ENCODE results near the gene LONRF2. TPM values are rescaled to one million over a fixed set of nuclear protein-coding genes. Genes with fewer than 3 reads are reported as not detected.
"Not testable (repeated sequence)": the region's sequence is repeated elsewhere in the genome, so short reads cannot be mapped to it uniquely, and the experiment has no call there.

The LONRF2 gene
- total RNA-seq, 1 donor from 2014 or later, result 1.3 TPM

DNA sequence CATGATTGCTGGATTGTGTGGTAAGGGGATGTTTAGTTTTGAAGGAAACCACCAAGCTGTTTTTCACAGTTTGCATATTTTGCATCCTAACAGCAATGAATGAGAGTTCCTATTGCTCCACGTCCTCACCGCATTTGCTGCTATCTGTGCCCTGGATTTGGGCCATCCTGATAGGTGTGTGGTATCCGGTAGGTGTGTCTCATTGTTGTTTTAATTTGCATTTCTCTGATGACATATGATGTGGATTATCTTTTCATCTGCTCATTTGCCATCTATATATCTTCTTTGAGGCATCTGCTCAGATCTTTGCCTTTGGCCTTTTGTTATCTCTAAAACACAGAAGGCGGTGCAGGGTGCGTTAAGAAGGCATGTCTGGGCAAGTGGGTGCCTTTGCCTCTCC, 73.3 kb downstream of the LONRF2 start:
- TF ChIP-seq, protein P1, sequence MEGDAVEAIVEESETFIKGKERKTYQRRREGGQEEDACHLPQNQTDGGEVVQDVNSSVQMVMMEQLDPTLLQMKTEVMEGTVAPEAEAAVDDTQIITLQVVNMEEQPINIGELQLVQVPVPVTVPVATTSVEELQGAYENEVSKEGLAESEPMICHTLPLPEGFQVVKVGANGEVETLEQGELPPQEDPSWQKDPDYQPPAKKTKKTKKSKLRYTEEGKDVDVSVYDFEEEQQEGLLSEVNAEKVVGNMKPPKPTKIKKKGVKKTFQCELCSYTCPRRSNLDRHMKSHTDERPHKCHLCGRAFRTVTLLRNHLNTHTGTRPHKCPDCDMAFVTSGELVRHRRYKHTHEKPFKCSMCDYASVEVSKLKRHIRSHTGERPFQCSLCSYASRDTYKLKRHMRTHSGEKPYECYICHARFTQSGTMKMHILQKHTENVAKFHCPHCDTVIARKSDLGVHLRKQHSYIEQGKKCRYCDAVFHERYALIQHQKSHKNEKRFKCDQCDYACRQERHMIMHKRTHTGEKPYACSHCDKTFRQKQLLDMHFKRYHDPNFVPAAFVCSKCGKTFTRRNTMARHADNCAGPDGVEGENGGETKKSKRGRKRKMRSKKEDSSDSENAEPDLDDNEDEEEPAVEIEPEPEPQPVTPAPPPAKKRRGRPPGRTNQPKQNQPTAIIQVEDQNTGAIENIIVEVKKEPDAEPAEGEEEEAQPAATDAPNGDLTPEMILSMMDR (conservative IDR thresholded peaks at IDR 0.05; ENCODE audit: low read depth, low read length), result no peak
- no peak overlapping the region for H3K4me3 ChIP-seq (ENCODE audit: low read depth, low read length)
- no peak for DNase-seq (ENCODE audit: low read depth)

DNA sequence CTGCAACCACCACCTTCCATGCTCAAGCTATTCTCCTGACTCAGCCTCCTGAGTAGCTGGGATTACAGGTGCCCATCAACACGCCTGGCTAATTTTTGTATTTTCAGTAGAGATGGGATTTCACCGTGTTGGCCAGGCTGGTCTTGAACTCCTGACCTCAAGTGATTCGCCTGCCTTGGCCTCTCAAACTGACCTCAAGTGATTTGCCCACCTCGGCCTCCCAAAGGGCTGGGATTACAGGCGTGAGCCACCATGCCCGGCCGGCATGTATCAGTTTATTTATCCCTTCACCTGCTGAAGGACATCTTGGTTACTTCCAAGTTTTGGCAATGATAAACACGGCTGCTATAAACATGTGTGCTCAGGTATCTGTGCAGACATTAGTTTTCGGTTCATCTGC, 73.7 kb downstream of the LONRF2 start:
- DNase-seq (ENCODE audit: low read depth); H3K4me3 ChIP-seq (ENCODE audit: low read depth, low read length): not testable (repeated sequence)

DNA sequence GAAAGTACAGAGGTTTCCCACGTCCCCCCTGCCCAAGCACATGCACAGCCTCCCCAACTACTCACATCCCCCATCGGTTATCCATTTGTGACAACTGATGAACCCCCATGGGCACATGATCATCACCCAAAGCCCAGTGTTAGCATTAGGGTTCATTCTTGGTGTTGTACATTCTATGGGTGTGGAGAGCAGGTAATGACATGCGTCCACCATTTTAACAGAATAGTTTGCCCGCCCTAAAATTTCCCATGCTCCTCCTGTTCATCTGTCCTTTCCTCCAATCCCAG, 74.3 kb downstream of the LONRF2 start:
- no peak overlapping the region for H3K4me3 ChIP-seq (ENCODE audit: low read depth, low read length)
- DNase-seq (ENCODE audit: low read depth), result no peak
- TF ChIP-seq, protein P1 (conservative IDR thresholded peaks at IDR 0.05; ENCODE audit: low read depth, low read length), result no peak

DNA sequence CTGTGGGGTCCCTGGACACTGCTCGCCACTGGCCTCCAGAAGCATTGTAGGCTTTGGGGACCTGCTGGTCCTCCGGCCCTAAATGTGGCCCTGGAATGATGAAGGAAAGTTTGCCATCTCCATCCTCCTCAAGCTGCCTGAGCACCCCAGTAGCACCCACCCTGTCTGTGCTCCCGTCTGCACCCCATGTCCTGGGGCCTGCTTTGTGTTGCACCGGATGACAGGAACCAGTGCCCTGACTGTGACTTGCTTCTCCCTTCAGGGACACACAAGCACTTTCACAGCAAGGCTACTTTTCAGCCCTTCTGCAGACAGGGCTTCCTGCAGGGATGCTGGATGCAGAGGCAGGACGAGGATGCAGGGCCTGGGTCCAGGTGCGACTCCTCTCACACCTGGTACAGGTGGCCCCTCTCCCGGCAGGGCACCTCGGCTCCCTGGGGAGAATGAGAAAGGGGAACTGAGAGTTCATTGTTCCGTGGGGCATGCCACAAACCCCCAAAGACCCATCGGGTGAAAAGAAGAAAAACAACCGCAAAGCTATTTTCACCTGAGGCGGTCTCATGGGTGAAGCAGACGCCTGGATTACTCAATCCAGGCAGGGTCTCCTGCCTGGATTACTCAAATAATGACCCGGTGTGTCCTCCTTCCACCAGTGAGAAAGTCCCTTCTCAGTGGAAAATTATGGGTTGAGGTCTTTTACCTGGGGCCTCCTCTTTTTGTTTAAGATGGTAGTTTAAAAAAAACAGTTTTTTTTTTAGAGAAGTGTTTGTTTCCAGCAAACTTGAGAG, 74.9 kb downstream of the LONRF2 start:
- DNase-seq (ENCODE audit: low read depth), result no peak
- H3K4me3 ChIP-seq (ENCODE audit: low read depth, low read length), result no peak overlapping the region
- TF ChIP-seq, protein P1 (conservative IDR thresholded peaks at IDR 0.05; ENCODE audit: low read depth, low read length), result no peak

DNA sequence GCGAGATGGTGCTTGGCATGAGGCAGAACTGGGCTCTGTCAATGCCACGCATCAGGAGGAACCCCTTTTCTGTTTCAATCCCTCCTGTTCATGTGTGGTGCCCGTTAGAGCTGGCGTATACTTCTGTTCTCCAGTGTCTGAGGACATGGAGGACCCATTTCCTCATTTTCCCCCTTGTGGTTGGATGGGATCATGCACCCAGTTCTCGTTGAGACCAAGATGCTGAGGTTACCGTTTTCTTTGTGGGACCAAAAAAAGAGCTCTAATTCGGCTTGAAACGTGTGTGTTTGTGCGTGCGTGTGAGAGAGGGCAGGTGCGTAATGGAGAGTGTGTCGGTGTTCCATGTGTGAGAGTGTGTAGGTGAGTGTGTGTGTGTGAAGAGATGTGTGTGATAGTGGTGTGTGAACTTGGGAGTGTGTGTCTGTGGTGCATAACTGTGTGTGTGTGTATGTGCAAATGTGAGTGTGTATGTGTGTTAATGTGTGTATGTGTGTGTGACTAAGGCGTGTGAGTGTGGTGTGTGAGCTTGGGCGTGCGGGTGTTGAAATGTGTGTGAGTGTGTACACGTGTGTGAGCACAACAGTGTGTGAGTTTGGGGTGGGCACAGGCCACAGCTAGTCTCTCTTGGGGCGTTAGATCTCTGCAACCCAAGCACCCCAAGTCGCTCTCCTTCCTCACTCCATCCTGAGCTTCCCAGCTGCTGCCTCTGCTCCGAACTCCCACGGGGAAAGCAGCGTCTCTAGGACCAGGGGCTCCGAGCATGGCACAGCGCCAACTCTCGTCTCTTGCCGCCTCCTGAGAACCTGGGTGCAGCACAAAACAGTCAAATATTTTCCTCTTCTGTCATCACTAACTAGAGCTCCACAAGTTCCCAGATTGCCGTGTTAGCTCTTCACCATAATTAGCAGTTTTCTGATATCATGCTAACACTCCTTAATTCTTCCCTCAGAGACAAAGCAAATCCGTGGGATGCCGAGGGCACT, 75.8 kb downstream of the LONRF2 start:
- no peak for DNase-seq (ENCODE audit: low read depth)

DNA sequence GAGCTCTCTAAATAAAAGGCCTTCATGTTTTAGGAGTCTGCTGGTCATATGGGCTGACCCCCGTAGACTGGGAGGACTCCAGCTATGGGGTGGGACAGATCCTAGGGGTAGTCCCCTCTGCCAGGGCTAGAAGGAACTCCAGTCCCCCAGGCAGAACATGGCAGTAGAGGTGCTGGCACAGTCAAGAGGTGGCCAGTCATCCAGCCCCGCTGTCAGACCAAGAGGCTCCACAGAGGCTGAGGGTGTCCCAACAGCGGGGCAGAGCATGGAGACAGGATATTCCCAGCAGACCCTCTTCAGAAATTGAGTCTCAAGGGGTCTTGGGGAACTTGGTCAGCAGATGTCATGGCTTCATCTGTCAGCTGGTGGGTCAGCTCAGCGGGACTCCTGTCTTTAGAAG, 76.6 kb downstream of the LONRF2 start:
- DNase-seq (ENCODE audit: low read depth), result no peak
- no peak overlapping the region for H3K4me3 ChIP-seq (ENCODE audit: low read depth, low read length)
- TF ChIP-seq, protein P1 (conservative IDR thresholded peaks at IDR 0.05; ENCODE audit: low read depth, low read length), result no peak

More for the DNA sequence above, 75.8 kb downstream of the LONRF2 start:
- TF ChIP-seq, protein P1 (conservative IDR thresholded peaks at IDR 0.05; ENCODE audit: low read depth, low read length), result peak; percentile 46
- H3K4me3 ChIP-seq (ENCODE audit: low read depth, low read length), result no peak overlapping the region

DNA sequence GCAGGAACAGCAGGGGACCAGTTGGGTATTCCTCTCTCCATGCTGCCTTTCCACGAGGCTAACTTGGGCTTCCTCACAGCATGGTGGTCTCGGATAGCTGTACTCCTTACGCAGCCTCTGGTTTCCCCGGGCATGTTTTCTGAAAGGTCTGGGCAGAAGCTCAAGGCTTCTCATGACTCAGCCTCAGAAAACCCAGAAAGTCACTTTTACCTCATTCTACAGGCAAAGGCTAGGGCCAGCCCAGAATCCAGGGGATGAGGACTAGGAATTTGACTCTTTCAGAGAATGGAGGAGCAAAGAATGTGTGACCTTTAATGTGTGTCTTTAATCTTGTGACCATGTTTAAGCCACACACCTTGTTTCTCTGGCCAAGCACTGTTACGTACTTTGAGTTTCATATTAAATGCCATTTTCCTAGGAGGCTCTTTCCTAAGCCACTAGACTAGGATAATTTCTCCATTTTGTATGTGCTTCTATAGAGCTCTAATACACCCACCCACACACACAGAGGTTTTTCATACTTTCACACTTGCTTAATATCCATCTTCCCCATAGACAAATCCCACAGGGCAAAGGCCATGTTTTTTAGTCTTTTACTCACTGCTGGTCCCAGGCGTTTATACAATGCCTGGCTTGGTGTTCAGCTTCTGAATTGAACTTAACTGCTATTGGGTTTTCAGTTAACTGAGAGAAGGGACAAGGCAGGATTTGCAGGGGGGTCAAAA, 77.3 kb downstream of the LONRF2 start:
- TF ChIP-seq, protein P1 (conservative IDR thresholded peaks at IDR 0.05; ENCODE audit: low read depth, low read length), result no peak
- DNase-seq (ENCODE audit: low read depth), result no peak
- no peak overlapping the region for H3K4me3 ChIP-seq (ENCODE audit: low read depth, low read length)

Data from epithelial cell of proximal tubule (primary cell).